ENCODE measurements around the gene ELP1.
"Not testable (repeated sequence)": the region's sequence is repeated elsewhere in the genome, so short reads cannot be mapped to it uniquely, and the experiment has no call there.

ELP1 gene

DNA sequence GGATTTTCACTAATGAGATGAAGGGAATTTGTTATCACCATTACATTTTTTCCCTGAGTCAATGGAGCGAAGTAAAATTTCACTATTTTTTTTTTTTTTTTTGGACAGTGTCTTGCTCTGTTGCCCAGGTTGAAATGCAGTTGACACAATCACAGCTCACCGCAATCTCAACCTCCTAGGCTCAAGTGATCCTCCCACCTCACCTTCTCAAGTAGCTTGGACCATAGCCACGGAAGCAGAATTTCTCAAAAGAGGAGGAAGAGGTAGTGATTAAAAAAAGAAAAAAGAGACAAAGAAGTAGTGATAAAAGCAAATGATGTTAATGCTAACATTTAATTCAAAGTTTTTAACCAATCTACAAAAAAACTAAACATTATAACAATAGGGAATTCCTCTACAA, 29.8 kb downstream of the ELP1 start:
- H3K4me3 ChIP-seq (ENCODE audit: low read length, poor library complexity, severe bottlenecking), result no peak overlapping the region
- no peaks in the 10 kb centered on the region for H3K9me3 ChIP-seq (ENCODE audit: insufficient read depth, low read depth, low read length)
- no peaks in the 10 kb centered on the region for H3F3A ChIP-seq (ENCODE audit: low read depth)
- no peak overlapping the region for H3K9ac ChIP-seq (ENCODE audit: low read depth, low read length, poor library complexity, severe bottlenecking)
- H4K20me1 ChIP-seq (ENCODE audit: insufficient read depth, low read length, poor library complexity, severe bottlenecking), result no peaks in the 10 kb centered on the region
- peaks cover 70% of the 10 kb centered on the region; the same call in 1 of the 2 replicates for H3K36me3 ChIP-seq (ENCODE audit: insufficient read depth, low read length)
- H3K27me3 ChIP-seq (ENCODE audit: insufficient read depth, low read length, poor library complexity, severe bottlenecking), result no peaks in the 10 kb centered on the region
- H3K4me2 ChIP-seq (ENCODE audit: low read depth, low read length, poor library complexity, severe bottlenecking), result no peak overlapping the region
- no peaks in the 10 kb centered on the region for H3K4me1 ChIP-seq (ENCODE audit: insufficient read depth, low read length, poor library complexity, severe bottlenecking)
- no peaks in the 10 kb centered on the region for H3K79me2 ChIP-seq (ENCODE audit: insufficient read depth, low read length)
- TF ChIP-seq, protein P1, sequence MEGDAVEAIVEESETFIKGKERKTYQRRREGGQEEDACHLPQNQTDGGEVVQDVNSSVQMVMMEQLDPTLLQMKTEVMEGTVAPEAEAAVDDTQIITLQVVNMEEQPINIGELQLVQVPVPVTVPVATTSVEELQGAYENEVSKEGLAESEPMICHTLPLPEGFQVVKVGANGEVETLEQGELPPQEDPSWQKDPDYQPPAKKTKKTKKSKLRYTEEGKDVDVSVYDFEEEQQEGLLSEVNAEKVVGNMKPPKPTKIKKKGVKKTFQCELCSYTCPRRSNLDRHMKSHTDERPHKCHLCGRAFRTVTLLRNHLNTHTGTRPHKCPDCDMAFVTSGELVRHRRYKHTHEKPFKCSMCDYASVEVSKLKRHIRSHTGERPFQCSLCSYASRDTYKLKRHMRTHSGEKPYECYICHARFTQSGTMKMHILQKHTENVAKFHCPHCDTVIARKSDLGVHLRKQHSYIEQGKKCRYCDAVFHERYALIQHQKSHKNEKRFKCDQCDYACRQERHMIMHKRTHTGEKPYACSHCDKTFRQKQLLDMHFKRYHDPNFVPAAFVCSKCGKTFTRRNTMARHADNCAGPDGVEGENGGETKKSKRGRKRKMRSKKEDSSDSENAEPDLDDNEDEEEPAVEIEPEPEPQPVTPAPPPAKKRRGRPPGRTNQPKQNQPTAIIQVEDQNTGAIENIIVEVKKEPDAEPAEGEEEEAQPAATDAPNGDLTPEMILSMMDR (conservative IDR thresholded peaks at IDR 0.05; ENCODE audit: low read length), result no peak
- no peak for TF ChIP-seq EZH2phosphoT487 (IDR thresholded peaks at IDR 0.05; ENCODE audit: borderline replicate concordance)
- H3K9me2 ChIP-seq (replicated peaks; ENCODE audit: low read depth, low read length), result no peaks in the 10 kb centered on the region
- no peak overlapping the region for H2AFZ ChIP-seq (ENCODE audit: low read length)

- Histone ChIP-seq H3K27me3 (ENCODE audit: insufficient read depth, low read length, poor library complexity, severe bottlenecking) (no peaks in the 10 kb centered on the region), H3K4me3 (ENCODE audit: low read length, poor library complexity, severe bottlenecking) (no peak overlapping the region), H3K9me2 (replicated peaks; ENCODE audit: low read depth, low read length) (no peaks in the 10 kb centered on the region), H4K20me1 (ENCODE audit: insufficient read depth, low read length, poor library complexity, severe bottlenecking) (no peaks in the 10 kb centered on the region), H3F3A (ENCODE audit: low read depth) (no peaks in the 10 kb centered on the region), H3K4me2 (ENCODE audit: low read depth, low read length, poor library complexity, severe bottlenecking) (no peak overlapping the region), H2AFZ (ENCODE audit: low read length) (no peak overlapping the region), H3K4me1 (ENCODE audit: insufficient read depth, low read length, poor library complexity, severe bottlenecking) (no peaks in the 10 kb centered on the region), H3K9ac (ENCODE audit: low read depth, low read length, poor library complexity, severe bottlenecking) (no peak overlapping the region), H3K36me3 (ENCODE audit: insufficient read depth, low read length) (peaks cover 69% of the 10 kb centered on the region), H3K9me3 (ENCODE audit: insufficient read depth, low read depth, low read length) (no peaks in the 10 kb centered on the region), H3K79me2 (ENCODE audit: insufficient read depth, low read length) (no peaks in the 10 kb centered on the region)
- no peak for TF ChIP-seq EZH2phosphoT487 (IDR thresholded peaks at IDR 0.05; ENCODE audit: borderline replicate concordance)
These were observed 30.4 kb downstream of the ELP1 start for GRCh38 chr9:108903420-108904103.

DNA sequence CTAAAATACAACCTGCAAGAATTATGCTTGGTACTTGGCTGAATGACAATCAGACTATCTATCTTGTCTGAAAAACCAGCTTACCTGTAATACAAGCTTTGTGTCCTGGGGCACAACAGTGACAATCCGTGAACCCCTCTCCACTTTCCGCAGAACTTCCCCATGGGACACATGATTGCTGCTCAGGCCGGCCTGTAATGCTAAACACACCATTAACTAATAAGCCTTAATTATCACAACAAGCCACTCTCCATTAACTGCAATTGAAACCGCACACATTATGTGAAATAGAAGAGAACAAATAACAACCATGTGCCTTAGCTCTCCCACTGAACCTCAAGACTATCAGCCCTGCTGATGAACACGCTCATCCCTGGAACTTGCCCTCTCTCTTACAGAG, 33.7 kb downstream of the ELP1 start:
- no peak overlapping the region for H3K9ac ChIP-seq (ENCODE audit: low read depth, low read length, poor library complexity, severe bottlenecking)
- no peak overlapping the region for H3K4me3 ChIP-seq (ENCODE audit: low read length, poor library complexity, severe bottlenecking)
- no peak overlapping the region for H3K4me2 ChIP-seq (ENCODE audit: low read depth, low read length, poor library complexity, severe bottlenecking)
- no peak overlapping the region for H2AFZ ChIP-seq (ENCODE audit: low read length)
- no peak for TF ChIP-seq EZH2phosphoT487 (IDR thresholded peaks at IDR 0.05; ENCODE audit: borderline replicate concordance)
- TF ChIP-seq, protein P1 (conservative IDR thresholded peaks at IDR 0.05; ENCODE audit: low read length), result no peak
- H3K27me3 ChIP-seq (ENCODE audit: insufficient read depth, low read length, poor library complexity, severe bottlenecking), result no peaks in the 10 kb centered on the region
- no peaks in the 10 kb centered on the region for H3K4me1 ChIP-seq (ENCODE audit: insufficient read depth, low read length, poor library complexity, severe bottlenecking)
- no peaks in the 10 kb centered on the region for H3K9me3 ChIP-seq (ENCODE audit: insufficient read depth, low read depth, low read length)
- peaks cover 72% of the 10 kb centered on the region for H3K36me3 ChIP-seq (ENCODE audit: insufficient read depth, low read length)
- H3K9me2 ChIP-seq (replicated peaks; ENCODE audit: low read depth, low read length), result no peaks in the 10 kb centered on the region
- H3F3A ChIP-seq (ENCODE audit: low read depth), result no peaks in the 10 kb centered on the region
- no peaks in the 10 kb centered on the region for H3K79me2 ChIP-seq (ENCODE audit: insufficient read depth, low read length)
- no peaks in the 10 kb centered on the region for H4K20me1 ChIP-seq (ENCODE audit: insufficient read depth, low read length, poor library complexity, severe bottlenecking)

GRCh38 chr9:108899023-108899695, 34.8 kb downstream of the ELP1 start:
- not testable (repeated sequence) for H3K9ac ChIP-seq (ENCODE audit: low read depth, low read length, poor library complexity, severe bottlenecking); H3F3A ChIP-seq (ENCODE audit: low read depth); H3K4me3 ChIP-seq (ENCODE audit: low read length, poor library complexity, severe bottlenecking); H4K20me1 ChIP-seq (ENCODE audit: insufficient read depth, low read length, poor library complexity, severe bottlenecking); H2AFZ ChIP-seq (ENCODE audit: low read length); H3K4me1 ChIP-seq (ENCODE audit: insufficient read depth, low read length, poor library complexity, severe bottlenecking); H3K4me2 ChIP-seq (ENCODE audit: low read depth, low read length, poor library complexity, severe bottlenecking); H3K9me3 ChIP-seq (ENCODE audit: insufficient read depth, low read depth, low read length); H3K9me2 ChIP-seq (replicated peaks; ENCODE audit: low read depth, low read length); H3K27me3 ChIP-seq (ENCODE audit: insufficient read depth, low read length, poor library complexity, severe bottlenecking); H3K79me2 ChIP-seq (ENCODE audit: insufficient read depth, low read length)
- H3K36me3 ChIP-seq (ENCODE audit: insufficient read depth, low read length), result peaks cover 71% of the 10 kb centered on the region

Measured in Loucy (cell line).